HG03175 (cell line): ENCODE data around the gene ABCG4.
"Not testable (repeated sequence)": the region's sequence is repeated elsewhere in the genome, so short reads cannot be mapped to it uniquely, and the experiment has no call there.

ENCODE experiments used
- ATAC-seq: cut with Tn5 transposase; IDR thresholded peaks from one replicate; pipeline ENCODE4 v1.9.1; 2021; ENCODE audit warnings: mild to moderate bottlenecking, moderate library complexity; ENCODE audit not compliant: unreplicated experiment

The ABCG4 gene

DNA sequence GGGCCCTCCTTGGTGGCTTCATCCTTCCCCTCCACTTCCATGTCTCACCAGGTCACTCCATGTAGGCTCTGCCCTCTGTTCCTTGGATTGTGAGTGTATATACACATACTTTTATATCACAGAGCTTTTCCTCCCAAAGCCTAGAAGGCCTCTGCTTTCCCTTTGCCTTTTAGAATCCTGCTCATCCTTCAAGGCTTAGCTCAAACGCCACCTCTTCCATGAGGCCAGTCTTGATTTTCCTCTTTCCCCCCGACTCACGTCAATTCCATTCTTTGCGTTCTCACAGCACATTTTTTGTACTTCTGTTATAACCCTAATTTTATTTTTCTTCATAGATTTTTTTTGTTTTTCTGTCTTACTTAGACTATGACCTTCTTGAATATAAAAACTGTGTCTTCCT lies 3.8 kb downstream of the ABCG4 start:
- ATAC-seq: no peak

DNA sequence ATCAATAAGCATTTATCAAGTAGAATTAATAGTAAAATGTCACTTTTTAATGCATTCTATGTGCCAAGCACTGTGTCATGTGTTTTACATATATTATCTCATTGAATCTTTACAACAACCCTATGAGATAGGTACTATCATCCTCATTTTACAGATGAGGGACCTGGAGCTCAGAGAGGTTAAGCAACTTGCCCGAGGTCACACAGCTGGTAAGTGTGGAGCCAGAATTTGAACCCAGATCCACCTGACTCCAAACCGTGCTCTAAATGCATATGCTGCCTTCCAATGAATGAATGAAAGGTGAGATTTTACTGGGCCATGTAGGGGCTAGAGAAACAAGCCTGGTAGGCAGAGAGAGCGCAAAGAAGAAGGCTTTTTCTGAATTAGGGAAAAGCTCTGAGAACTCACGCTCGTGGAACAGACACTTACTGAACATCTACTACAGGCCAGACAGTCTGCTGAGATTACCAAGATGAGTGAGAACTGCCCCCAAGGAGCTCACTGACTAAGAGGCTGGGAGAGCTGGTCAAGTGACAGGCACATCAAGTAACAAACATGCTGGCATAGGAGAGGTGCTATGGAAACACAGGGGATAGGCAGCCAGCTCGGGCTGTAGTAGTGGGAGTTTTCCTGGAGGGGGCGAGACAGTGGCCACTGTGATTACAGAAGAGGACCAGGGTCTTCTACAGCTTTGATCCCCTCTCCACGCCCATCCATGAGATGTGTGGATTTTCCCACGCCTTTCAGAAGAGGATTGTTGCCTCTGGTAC lies 4.4 kb downstream of the ABCG4 start:
- no peak for ATAC-seq

DNA sequence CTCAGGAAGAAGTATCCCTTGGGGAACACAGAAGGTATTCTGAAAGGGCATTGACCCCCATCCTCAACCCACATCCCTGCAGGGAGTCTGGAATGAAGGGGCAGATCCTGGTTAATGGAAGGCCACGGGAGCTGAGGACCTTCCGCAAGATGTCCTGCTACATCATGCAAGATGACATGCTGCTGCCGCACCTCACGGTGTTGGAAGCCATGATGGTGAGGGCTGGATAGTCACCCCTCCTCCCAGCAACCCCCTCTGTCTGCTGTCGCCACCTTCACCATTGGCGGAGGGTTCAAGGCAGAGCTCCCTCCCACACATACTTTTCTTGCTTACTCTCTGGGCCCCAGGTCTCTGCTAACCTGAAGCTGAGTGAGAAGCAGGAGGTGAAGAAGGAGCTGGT lies 5.3 kb downstream of the ABCG4 start:
- no peak for ATAC-seq

DNA sequence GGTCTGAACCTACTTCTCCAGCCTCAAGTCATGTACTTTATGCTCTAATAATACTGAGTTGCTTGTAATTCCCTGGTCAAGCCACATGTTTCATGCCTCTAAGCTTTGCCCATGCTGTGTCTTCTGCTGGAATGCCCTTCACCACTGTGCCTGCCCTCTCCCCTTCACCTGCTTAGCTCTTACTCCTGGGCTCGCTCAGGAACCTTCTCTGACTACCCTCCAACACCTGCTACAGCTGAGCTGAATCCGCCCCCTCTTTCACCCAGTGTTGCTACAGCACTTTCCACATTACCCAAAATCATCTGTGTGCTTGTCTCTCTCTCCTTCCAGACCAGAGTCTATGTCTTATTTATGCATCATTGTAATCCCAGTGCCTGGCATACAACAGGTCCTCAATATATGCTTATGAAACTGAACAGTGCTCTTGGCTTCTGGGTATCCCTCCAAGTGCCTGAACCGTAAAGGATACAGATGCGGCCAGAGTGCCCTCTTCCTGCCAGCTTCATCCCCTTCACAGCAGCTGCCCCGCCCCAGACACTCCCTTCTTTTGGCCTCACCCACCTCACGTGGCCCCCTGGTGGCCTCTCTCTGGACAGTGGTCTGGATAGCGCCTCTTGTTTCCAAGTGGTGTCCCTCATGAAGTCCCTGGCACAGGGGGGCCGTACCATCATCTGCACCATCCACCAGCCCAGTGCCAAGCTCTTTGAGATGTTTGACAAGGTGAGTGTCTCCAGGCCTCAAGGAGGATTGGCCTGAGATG lies 7.1 kb downstream of the ABCG4 start:
- no peak for ATAC-seq

DNA sequence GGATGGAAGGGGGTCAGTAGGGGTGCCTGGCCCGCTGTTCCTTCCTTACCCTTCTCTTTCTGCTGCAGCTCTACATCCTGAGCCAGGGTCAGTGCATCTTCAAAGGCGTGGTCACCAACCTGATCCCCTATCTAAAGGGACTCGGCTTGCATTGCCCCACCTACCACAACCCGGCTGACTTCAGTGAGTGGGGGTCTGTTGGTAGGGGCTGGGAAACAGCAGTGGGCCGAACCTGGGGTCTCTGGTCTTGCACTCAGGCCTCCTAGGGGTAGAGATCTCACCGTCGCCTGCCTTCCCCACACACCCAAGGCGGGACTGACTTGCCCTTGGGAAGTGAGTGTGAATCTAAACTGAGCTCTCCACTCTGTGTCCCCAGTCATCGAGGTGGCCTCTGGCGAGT lies 7.6 kb downstream of the ABCG4 start:
- no peak for ATAC-seq

DNA sequence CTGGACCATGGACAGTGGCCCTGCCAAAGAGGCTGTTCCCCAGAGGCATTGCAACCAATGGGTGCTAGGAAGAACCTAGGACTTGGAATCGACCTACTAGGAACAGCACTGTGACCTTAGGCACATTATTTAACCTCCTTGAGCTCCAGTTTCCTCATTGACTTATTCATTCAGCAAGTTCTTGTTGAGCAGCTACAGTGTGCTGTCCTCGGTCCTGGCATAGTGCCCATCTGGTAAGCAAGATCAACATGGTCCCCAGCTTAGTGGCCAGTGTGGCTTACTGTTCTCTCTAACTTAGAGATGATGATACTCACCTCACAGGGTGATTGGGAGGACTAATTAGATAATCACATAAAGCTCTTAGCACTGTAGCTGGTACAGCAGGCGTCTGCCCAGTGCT lies 8.2 kb downstream of the ABCG4 start:
- ATAC-seq: no peak

DNA sequence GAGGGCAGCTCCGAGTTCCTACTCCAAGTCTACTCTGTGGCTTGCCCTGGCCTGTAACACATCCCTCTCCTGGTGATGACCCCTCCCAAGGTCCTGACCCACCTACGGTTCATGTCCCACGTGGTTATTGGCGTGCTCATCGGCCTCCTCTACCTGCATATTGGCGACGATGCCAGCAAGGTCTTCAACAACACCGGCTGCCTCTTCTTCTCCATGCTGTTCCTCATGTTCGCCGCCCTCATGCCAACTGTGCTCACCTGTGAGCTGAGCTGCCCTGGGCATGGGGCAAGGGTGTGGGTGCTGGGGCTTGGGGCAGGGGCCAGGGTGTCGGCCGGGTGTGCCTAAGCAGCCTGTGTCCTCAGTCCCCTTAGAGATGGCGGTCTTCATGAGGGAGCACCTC lies 9.6 kb downstream of the ABCG4 start:
- no peak for ATAC-seq

DNA sequence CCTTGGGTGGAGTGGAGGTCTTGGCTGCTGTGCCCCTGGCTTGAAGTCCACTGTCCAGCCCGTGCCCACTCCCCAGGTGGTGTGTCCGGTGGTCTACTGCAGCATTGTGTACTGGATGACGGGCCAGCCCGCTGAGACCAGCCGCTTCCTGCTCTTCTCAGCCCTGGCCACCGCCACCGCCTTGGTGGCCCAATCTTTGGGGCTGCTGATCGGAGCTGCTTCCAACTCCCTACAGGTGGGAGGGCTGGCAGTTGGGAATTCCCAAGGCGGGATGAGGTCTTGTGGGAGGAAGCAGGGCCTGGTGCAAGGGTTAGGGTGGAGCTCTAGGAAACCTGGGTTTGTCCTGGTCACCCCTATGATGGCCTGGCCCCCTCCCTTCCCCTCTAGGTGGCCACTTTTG lies 11.3 kb downstream of the ABCG4 start:
- no peak for ATAC-seq

DNA sequence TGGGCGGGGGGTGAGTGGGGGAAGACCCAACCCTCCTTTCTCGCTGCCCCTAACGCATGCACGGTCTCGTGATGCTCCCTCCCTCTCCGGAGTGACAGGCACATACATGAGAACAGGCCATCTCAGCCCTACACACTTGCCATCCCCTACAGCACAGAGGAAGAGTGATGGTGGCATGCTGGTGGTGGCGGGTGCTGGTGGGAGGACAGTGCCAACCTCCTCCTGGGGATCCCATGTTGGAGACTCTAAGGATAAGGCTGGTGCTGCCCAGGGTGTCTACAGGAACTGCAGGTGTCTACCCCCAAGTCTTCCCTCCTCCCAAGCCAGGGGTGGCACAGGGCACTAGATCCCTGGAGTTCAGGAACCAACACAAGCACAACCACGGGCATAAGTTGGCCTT lies 13.0 kb downstream of the ABCG4 start:
- ATAC-seq: no peak

DNA sequence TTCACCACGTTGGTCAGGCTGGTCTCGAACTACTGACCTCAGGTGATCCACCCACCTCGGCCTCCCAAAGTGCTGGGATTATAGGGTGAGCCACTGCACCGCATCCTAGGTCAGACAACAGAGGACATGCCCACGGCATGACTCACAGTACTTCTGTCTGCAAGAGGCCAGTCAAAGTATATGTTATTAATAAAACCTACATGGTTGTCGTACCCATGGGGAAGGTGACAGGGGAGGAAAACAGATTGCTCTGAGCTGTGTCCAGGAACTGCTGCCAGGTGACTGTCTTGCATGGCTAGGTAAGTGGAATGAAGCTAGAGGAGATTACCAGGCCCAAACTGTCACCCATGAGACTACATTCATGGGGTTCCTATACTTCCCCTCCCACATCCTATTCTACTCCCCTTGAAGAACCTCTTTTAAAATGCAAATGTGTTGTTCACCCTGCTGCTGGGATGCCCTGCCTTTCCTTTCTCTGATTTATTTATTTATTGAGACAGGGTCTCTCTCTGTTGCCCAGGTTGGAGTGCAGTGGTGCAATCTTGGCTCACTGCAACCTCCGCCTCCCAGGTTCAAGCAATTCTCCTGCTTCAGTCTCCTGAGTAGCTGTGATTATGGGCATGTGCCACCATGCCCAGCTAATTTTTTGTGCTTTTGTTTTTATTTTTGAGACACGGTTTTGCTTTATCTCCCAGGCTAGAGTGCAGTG lies 17.7 kb downstream of the ABCG4 start:
- no peak for ATAC-seq

DNA sequence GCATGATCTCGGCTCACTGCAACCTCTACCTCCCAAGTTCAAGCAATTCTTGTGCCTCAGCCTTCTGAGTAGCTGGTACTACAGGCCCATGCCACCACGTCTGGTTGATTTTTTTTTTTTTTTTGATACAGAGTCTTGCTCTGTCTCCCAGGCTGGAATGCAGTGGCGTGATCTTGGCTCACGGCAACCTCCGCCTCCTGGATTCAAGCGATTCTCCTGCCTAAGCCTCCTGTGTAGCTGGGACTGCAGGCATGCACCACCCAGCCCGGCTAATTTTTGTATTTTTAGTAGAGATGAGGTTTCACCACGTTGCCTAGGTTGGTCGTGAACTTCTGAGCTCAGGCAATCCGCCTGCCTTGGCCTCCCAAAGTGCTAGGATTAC lies 18.2 kb downstream of the ABCG4 start:
- not testable (repeated sequence) for ATAC-seq

DNA sequence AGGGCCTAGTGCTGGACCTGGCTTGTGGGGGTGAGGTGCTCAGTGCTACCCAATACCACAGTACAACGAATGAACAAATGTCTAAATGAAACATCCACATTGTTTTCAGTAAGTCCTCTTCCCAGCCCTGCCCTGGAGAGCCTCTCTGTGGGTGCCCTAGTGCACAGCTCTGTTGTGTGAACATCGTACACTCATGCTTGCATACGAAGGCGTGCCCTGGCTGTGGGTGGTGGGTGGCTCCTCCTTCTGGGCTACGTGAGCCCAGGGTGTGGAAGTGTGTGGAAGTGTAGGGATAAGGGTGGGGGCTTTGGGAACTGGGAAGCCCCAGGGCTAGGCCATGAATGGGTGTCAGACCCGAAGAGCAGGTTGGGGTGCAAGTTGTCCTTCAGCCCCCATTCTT lies 19.1 kb downstream of the ABCG4 start:
- no peak for ATAC-seq

DNA sequence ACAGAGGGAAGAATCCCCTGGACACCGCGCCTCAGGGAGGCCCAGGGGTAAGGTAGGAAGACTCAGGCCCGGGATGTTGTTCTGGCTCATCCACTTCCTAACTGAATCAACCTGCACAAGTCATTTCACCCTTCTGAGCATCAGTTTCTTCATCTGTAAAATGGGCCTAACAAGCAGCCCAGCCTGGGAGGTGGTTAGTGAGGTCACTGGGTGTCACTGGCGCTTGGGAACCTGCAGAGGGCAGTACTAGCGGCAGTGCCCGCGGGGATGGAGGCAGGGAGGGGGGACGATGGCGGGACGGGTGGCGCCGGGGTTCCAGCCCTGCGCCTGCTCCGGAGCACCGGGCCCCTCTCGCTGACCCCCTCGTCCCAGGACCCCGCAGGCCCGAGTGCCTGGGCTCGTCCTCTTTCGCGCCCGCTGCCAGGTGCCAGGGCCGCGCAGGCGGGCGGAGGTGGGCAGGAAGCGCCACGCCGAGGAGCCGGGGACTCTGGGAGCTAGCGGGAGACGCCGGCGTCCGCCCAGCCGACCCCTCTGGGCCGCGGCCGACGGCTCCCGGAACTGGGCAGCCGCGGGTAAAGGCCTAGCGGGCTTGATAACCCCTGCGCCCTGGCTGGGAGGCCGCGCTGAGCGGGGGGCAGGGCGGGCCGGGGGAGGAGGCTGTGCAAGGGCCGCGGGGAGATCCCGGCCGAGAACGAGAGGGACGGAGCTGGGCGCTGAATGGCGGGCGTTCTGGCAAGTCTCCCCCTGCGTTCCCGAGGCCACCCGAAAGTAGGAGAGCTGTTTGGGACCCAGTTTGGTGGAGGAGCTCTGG lies 19.8 kb downstream of the ABCG4 start, which contains the start of gene NLRX1:
TSS of gene NLRX1 (plus strand) at position 255 of the 811 bp plus-strand sequence. CDS start 2,679 bp downstream, outside the sequence.
- ATAC-seq: peak; percentile 93

DNA sequence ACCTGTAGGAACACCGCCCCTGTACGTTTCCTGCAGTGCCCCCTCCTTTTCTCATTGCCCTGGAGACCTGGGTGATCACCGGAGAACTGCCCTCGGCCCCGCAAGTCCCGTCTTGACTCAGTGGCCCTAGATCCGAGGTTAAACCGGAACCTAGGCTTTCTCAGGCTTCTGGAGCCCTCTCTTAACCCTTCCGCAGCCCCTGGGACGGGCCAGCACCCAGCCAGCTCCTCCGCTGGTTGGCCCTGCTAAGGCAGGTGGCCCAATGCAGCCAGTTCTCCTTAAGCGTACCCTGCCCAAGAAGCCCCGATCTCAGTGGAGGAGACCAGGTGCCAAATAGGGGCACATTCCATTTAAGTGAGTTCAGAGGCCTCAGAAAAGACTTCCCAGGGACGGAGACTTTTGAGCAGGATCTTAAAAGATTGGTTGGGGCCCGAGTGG lies 20.4 kb downstream of the ABCG4 start:
- peak; percentile 26 for ATAC-seq

DNA sequence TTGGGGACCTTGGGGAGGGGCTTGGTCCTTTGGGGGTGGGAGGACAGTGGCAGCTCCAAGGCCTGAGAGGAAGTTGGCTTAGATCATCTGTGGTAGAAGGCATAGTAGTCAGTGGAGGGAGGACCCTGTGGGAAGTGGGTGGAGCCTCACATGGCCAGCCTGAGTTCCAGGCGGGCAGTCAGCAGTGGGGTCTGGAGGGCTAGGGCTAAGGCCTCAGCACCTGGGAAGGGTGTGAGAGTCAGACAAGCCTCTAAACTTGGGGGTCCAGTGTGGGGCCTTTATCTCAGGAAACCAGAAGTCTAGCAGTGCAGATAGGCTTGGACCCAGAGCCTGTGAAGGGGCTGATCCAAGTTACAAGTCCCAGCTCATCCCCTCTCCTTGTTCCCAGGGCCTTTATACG lies 23.7 kb downstream of the ABCG4 start:
- no peak for ATAC-seq

DNA sequence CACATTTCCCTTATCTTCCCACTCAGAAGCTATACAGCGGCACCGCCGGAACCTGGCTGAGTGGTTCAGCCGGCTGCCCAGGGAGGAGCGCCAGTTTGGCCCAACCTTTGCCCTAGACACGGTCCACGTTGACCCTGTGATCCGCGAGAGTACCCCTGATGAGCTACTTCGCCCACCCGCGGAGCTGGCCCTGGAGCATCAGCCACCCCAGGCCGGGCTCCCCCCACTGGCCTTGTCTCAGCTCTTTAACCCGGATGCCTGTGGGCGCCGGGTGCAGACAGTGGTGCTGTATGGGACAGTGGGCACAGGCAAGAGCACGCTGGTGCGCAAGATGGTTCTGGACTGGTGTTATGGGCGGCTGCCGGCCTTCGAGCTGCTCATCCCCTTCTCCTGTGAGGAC lies 24.6 kb downstream of the ABCG4 start:
- no peak for ATAC-seq

DNA sequence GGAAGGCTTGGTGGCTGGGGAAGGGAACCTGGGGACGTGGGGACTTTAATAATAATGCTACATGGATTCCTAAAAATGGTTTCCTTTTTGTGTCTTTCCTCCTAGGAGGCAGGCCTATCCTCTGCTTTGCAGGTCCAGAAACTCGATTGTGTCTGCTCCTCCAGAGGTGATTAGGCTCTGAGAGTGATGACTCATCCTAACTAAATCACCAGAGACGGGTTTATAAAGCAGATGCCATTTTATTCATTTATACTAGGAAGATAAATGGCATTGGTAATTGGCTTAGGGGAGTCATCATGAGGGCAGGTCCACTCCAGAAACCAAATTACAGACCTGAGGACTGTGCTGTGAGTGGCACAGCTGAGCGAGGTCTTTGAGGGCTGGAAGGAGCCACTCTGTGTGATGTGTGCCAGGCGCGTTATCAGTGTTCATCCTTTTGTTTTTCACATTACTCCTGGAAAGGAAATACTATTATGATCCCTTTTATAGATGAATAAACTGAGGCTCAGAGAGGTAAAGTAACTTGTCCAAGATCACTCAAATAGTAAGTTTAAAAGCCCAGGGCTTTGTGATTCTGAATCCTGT lies 26.7 kb downstream of the ABCG4 start:
- no peak for ATAC-seq

DNA sequence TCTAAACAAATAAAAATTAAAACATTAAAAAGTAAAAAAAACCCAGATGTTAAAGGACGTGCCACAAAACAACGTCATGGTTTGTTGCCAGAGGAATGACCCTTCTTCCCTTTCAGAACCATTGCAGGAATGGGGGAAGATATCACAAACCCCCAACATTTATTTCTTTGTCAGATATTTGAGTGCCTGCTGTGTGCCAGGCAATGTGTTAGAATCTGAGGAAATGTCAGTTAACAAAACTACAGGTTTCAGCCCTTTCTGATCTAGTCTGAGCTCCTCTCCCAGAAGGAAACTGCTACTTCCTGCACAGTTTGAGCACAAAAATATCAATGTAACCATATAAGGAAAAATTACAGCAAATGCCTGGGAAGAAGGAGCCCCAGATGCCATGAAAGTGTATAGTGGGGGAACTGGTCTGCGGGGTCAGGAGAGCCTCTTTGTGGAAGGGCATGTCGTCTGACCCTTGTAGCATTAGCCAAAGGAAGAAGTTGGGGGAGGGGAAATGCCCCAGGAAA lies 29.4 kb downstream of the ABCG4 start:
- ATAC-seq: no peak

DNA sequence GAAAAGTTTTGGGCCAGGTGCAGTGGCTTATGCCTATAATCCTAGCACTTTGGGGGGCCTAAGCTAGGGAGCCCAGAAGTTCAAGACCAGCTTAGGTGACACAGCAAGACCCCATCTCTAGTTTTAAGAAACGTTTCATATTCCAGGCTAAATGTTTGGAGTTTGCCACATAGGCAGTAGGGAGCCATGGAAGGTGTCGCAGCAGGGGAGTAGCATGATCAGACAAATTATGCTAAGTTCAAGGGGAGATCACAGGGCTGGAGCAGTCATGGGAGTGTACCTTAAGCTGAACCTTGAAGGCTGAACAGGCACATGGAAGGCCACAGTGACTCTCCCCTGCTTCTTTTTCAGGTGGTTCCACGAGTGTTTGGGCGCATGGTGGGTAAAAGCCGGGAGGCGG lies 30.5 kb downstream of the ABCG4 start:
- ATAC-seq: no peak

DNA sequence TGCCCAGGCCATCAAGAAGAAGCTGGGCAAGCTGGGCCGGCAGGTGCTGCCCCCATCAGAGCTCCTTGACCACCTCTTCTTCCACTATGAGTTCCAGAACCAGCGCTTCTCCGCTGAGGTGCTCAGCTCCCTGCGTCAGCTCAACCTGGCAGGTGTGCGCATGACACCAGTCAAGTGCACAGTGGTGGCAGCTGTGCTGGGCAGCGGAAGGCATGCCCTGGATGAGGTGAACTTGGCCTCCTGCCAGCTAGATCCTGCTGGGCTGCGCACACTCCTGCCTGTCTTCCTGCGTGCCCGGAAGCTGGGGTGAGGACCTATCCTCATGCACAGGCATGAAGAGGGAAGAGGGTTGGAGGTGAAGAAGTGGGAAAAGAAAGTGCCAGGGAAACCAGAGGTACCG lies 31.1 kb downstream of the ABCG4 start:
- ATAC-seq: no peak
